Measurements from ENCODE around the gene PAK4.
"Not testable (repeated sequence)": the region's sequence is repeated elsewhere in the genome, so short reads cannot be mapped to it uniquely, and the experiment has no call there.

Gene PAK4

GRCh38 chr19:39211731-39212374 is 86.3 kb downstream of the PAK4 start:
- DNase-seq: no peak

- DNase-seq: peak; percentile 22
These were observed 86.8 kb downstream of the PAK4 start for GRCh38 chr19:39212375-39212742.

DNA sequence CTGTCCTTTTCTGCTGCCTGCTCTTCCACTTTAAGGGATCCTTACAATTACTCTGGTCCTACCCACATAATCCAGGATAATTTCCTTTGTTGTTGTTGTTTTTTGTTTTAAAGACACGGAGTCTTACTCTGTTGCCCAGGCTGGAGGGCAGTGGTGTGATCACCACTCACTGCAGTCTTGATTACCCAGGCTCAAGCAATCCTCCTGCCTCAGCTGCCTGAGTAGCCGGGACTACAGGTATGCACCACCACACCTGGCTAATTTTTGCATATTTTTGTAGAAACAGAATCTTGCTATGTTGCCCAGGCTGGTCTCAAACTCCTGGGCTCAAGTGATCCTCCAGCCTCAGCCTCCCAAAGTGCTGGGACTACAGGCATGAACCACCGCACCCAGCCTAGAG is 89.7 kb downstream of the PAK4 start:
- DNase-seq: not testable (repeated sequence)

DNA sequence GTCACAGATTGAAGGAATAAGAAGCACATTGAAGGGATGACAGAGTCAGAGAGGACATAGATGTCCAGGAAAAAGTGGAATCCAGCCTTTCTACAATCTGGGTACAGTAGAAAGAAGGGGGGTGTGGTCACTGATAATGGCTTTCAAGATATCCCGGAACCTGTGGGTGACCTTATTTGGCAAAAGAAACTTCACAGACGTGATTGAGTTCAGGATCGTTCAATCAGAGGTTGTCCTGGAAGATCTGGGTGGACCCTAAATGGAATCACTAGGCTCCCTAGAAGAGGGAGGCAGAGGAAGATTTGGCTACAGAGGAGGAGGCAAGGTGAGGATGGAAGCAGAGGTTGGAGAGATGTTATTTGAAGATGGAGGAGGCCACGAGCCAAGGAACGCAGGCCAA is 91.5 kb downstream of the PAK4 start:
- DNase-seq: no peak

GRCh38 chr19:39218230-39219007 is 92.8 kb downstream of the PAK4 start:
- DNase-seq: no peak

DNA sequence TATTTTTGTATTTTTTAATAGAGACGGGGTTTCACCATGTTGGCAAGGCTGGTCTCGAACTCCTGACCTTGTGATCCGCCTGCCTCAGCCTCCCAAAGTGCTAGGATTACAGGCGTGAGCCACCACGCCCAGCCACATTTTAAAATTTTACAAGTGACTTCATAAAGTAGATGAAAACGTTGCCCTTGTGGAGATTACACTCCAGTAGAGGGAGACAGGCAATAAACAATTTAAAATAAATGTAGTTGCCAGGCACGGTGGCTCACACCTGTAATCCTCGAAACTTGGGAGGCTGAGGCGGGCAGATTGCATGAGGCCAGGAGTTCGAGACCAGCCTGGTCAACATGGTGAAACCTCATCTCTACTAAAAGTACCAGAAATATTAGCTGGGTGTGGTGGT is 93.5 kb downstream of the PAK4 start:
- DNase-seq: not testable (repeated sequence)

DNA sequence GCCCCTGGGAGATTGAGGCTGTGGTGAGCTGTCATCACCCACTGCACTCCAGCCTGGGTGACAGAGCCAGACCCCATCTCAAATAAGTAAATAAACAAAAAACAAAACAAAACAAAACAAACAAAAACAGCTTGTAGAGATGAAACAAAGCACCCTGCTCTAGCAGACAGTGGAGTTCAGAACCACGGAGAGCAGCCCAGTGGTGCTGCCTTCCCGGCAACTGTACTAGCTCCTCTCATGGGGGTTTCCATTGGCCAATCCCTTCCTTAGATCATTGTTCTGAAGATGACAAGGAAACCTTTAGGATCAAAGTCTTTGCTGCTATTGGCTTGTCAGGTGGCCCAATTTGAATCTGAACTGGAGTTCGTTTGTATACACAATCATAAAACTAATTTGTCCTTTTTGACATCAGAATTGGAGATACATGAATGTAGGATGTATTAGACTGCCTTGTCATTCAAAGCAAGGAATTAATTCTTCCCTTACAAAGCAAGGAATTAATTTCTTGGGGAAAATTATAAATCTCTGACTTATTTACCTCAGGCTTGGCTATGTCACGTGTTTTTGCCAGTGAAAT is 98.2 kb downstream of the PAK4 start:
- no peak for DNase-seq

DNA sequence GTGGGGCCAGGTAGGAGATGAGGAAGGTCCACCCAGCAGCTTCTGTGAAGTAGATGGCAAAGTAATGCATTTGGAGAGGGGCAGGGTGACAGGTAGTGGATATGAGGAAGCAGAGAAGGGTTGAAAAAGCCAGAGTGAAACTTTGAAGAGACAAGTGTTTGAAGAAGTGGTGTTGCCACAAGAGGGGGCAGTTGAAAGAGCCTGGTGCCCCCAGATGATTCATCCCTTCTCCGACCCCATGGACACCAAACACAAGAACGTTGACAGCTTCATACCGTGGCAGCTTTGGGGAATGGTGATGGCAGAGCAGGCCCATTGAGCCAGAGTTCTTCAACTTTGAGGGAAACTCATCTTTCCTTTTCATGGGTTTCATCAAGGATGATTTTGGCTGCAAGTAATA is 99.3 kb downstream of the PAK4 start:
- no peak for DNase-seq

All from effector CD4-positive, alpha-beta T cell (primary cell).